Kidney epithelial cell (primary cell): Measurements from ENCODE around the gene TTC13. TPM values are rescaled to one million over a fixed set of nuclear protein-coding genes. Genes with fewer than 3 reads are reported as not detected.

Experiments used
- DNase-seq: peaks from one replicate; pipeline ENCODE4 v3.0.0-alpha.2; 2010; ENCODE audit warnings: low read depth
- H3K27me3 ChIP-seq: 2 replicates; pipeline ENCODE4 v1.6.0; 2011; ENCODE audit warnings: low read length; ENCODE audit not compliant: control insufficient read depth, insufficient read depth
- H3K36me3 ChIP-seq: 2 replicates; pipeline ENCODE4 v1.5.1; 2011; ENCODE audit warnings: low read length; ENCODE audit not compliant: control insufficient read depth, insufficient read depth
- H3K4me3 ChIP-seq: 2 replicates; pipeline ENCODE4 v1.5.1; 2011; ENCODE audit warnings: low read depth, mild to moderate bottlenecking, control low read depth, low read length
- total RNA-seq: library from RNA; depleted of rRNA; stranded (reverse); fragments of >200 nt; gene quantifications from 2 replicates; pipeline ENCODE4 v1.2.3, GENCODE V29; 2015
- TF ChIP-seq, protein P1 (sequence below): IDR thresholded peaks from 2 replicates; pipeline ENCODE4 v1.5.1; 2011; ENCODE audit warnings: mild to moderate bottlenecking, moderate library complexity, low read length, control low read depth, inconsistent platforms; ENCODE audit not compliant: insufficient read depth, poor library complexity, severe bottlenecking

The TTC13 gene
- total RNA-seq, 1 donor from 2014 or later, result 8.3 TPM

DNA sequence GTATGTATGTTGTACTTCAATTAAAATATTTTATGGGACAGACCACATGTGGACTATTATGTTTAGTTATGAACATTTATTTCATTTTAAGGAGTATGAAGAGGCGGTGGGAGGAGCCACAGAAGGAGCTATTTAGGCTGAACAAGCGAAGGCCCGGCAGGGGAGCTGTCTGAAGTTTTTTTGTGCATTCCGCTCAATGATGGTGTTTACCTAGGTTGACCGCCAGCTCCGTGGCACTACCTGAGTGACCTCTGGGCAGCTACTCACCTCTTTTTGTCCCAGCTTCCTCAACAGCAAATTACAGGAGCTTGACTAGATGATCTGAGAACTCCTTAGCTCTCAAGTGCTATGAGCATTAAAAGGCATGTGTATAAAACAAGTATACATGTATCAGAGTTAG, 77.7 kb downstream of the TTC13 start:
- H3K4me3 ChIP-seq, result no peak overlapping the region
- no peaks in the 10 kb centered on the region for H3K36me3 ChIP-seq
- TF ChIP-seq, protein P1, sequence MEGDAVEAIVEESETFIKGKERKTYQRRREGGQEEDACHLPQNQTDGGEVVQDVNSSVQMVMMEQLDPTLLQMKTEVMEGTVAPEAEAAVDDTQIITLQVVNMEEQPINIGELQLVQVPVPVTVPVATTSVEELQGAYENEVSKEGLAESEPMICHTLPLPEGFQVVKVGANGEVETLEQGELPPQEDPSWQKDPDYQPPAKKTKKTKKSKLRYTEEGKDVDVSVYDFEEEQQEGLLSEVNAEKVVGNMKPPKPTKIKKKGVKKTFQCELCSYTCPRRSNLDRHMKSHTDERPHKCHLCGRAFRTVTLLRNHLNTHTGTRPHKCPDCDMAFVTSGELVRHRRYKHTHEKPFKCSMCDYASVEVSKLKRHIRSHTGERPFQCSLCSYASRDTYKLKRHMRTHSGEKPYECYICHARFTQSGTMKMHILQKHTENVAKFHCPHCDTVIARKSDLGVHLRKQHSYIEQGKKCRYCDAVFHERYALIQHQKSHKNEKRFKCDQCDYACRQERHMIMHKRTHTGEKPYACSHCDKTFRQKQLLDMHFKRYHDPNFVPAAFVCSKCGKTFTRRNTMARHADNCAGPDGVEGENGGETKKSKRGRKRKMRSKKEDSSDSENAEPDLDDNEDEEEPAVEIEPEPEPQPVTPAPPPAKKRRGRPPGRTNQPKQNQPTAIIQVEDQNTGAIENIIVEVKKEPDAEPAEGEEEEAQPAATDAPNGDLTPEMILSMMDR, result no peak
- no peak for DNase-seq
- H3K27me3 ChIP-seq, result no peaks in the 10 kb centered on the region

DNA sequence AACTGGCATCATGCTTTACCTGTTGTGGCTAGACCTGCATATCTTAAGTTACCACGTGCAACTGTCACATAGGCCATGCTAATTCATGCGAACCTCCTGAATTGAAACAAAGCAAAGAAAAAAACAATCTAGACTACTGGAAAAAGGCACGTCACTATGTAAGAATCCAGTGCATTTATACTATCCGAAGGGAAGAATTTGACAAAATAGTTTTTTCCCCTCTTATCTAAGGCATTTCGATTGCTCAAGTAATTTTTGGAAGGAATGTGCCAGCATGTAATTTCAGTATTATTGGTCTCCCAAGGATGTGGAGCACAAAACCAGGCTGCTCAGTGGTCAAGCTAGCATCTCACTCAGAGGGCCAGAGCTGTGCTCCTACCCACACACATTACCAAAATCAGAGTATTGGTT, 78.8 kb downstream of the TTC13 start:
- Histone ChIP-seq H3K27me3 (no peaks in the 10 kb centered on the region), H3K36me3 (no peaks in the 10 kb centered on the region), H3K4me3 (no peak overlapping the region)
- DNase-seq, result no peak
- TF ChIP-seq, protein P1, result no peak

DNA sequence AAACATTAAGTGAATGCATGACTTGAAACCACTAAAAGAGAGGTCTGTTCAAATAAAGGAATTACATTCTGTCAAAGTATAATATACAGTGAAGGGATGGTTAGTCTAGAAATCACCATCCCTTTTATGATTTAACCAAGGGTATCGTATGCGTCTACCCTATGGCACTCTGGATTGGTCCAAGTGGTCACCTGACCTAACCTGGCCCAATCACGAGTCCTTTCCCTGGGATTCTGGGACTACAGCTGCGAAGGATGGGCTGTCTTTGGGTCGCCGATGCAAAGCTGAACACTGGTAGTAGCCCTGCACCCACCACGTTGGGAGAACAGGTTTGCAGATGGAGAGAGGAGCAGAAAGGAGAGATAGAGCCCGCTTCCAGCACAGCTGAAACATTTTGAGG, 79.9 kb downstream of the TTC13 start:
- DNase-seq, result no peak
- no peak overlapping the region for H3K4me3 ChIP-seq
- H3K27me3 ChIP-seq, result no peaks in the 10 kb centered on the region
- H3K36me3 ChIP-seq, result no peaks in the 10 kb centered on the region
- TF ChIP-seq, protein P1, result no peak

DNA sequence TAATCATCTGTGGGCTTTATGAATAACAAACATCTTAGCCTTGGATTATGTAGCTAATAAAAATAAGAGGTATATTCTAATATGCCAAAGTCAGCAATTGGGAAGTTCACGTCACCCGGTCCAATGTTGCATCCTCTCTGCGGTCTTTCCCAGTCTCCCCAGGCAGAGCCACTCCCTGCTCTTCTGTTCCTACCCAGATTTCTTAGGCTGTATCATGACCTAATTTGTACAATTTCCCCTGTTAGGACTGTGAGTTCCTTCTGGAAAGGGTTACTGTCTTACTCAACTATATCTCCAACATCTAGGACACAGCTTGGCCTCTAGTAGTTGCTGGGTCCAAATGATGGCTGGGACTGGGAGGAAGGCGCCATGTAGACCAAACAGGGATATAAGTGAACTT, 80.5 kb downstream of the TTC13 start:
- H3K36me3 ChIP-seq, result no peaks in the 10 kb centered on the region
- no peak for DNase-seq
- TF ChIP-seq, protein P1, result no peak
- no peak overlapping the region for H3K4me3 ChIP-seq
- no peaks in the 10 kb centered on the region for H3K27me3 ChIP-seq

DNA sequence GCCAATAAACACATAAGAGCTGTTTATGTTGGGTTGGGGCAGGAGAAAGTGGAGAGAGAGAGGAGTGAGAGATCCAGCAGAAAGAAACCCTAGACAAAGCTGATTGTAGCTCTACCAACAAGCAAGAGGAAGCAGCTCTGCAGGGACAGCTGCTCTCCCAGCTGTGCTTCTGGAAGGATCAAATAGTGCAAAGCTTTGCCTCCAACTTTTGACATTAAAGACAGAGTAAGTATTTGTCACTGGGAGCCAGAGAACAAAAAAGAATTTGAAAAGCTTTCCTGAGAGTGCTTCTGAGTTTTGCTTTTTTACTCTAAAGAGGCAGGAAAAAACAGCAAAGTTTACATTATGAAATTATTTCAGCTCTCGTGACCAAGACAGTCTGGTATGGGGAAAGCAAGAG, 81.9 kb downstream of the TTC13 start:
- TF ChIP-seq, protein P1, result no peak
- DNase-seq, result no peak
- no peaks in the 10 kb centered on the region for H3K36me3 ChIP-seq

DNA sequence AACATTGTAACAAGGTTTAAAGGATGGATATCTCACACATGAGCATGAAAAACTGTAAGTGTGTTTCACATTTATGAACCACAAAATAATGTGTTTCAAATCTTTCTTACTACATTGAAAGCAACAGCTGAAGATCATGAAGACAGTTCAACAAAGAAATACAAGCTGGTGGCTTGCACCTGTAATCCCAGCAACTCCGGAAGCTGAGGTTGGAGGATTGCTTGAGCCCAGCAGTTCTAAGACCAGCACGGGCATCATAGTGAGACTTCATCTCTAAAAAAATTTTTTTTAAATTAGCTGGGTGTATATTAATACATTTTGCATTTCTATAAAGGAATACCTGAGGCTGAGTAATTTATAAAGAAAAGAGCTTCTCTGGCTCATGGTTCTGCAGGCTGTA, 83.2 kb downstream of the TTC13 start:
- no peak overlapping the region for H3K4me3 ChIP-seq
- DNase-seq, result no peak
- no peaks in the 10 kb centered on the region for H3K27me3 ChIP-seq
- no peaks in the 10 kb centered on the region for H3K36me3 ChIP-seq
- TF ChIP-seq, protein P1, result no peak

More for the DNA sequence above, 81.9 kb downstream of the TTC13 start:
- Histone ChIP-seq H3K27me3 (no peaks in the 10 kb centered on the region), H3K4me3 (no peak overlapping the region)
